ENCODE results near the gene OTOP1. TPM values are rescaled to one million over a fixed set of nuclear protein-coding genes. Genes with fewer than 3 reads are reported as not detected.
A peak's percentile ranks its signal among the peaks of the same experiment; 100 is the strongest.
"Not testable (repeated sequence)": the region's sequence is repeated elsewhere in the genome, so short reads cannot be mapped to it uniquely, and the experiment has no call there.

Gene OTOP1
- total RNA-seq, 4 donors from 2014 or later: not detected

- H3K4me1 ChIP-seq, H3K27me3 ChIP-seq, H3K27ac ChIP-seq, H3K36me3 ChIP-seq, H3K4me3 ChIP-seq, H3K9me3 ChIP-seq: not testable (repeated sequence)
- peak in 1 of 3 donors; percentile 62 for DNase-seq
- TF ChIP-seq, protein P1, sequence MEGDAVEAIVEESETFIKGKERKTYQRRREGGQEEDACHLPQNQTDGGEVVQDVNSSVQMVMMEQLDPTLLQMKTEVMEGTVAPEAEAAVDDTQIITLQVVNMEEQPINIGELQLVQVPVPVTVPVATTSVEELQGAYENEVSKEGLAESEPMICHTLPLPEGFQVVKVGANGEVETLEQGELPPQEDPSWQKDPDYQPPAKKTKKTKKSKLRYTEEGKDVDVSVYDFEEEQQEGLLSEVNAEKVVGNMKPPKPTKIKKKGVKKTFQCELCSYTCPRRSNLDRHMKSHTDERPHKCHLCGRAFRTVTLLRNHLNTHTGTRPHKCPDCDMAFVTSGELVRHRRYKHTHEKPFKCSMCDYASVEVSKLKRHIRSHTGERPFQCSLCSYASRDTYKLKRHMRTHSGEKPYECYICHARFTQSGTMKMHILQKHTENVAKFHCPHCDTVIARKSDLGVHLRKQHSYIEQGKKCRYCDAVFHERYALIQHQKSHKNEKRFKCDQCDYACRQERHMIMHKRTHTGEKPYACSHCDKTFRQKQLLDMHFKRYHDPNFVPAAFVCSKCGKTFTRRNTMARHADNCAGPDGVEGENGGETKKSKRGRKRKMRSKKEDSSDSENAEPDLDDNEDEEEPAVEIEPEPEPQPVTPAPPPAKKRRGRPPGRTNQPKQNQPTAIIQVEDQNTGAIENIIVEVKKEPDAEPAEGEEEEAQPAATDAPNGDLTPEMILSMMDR (IDR thresholded peaks at IDR 0.05): peak in 1 of 6 experiments; percentile 28
These were observed 81.1 kb downstream of the OTOP1 start for GRCh38 chr4:4145622-4146021.

DNA sequence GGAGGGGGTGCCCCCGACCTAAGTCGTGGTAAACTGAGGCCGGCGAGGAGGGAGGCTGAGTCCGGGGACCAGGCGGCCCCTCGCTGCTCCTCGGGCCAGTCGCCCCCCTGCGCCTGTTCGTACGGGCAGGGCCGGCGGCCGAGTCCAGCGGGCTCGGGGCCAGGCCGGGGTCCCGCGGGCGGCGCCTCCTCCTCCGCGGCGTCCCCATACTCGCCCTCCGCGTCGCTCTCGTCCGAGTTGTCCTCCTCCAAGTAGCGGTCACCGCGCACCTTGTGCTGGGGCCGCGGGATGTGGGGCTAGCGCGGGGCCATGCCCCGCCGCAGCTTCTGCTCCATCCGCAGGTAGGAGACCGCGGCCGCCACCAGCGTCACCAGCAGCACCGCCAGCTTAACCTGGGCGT, 83.4 kb downstream of the OTOP1 start:
- H3K36me3 ChIP-seq, H3K4me1 ChIP-seq, DNase-seq, H3K9me3 ChIP-seq, H3K27me3 ChIP-seq, H3K27ac ChIP-seq: not testable (repeated sequence)
- peak overlapping the region in 1 of 4 donors; percentile 17 for H3K4me3 ChIP-seq

DNA sequence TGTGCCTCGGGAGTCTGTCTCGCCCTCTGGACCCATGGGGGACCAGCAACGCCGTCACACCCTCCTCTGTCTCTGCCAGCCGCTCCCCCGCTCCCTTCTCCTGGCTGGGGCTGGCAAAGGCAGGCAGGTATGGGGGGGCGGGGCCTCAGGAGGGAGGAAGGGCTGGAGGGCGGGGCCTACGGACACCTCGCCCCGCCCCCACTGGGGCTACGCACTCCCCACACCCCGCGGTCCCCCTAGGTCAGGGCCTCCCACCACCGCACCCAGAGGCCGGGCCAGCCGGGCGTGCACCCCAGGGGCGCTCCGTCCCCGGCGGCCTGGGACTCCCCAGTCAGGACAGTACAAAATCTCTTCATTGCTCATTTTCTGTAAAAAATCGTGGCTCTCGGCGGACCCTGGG, 84.0 kb downstream of the OTOP1 start:
- DNase-seq, H3K27me3 ChIP-seq, H3K4me3 ChIP-seq: not testable (repeated sequence)

GRCh38 chr4:4141186-4141585, 85.5 kb downstream of the OTOP1 start:
- H3K36me3 ChIP-seq, H3K9me3 ChIP-seq, H3K4me1 ChIP-seq, H3K4me3 ChIP-seq, DNase-seq, H3K27ac ChIP-seq, H3K27me3 ChIP-seq: not testable (repeated sequence)

More for the DNA sequence above, 84.0 kb downstream of the OTOP1 start:
- not testable (repeated sequence) for H3K4me1 ChIP-seq, H3K36me3 ChIP-seq, H3K9me3 ChIP-seq, H3K27ac ChIP-seq

Other genes with a start within 250 kb of the OTOP1 start
- 10 to 100 TPM; 10.7 to 15.5 (median 14.2) TPM for gene TMEM128, start 21.3 kb upstream of the OTOP1 start, total RNA-seq
- gene LYAR, start 63.2 kb upstream of the OTOP1 start, total RNA-seq: 1 to 10 TPM; 2.8 to 6.3 (median 4.4) TPM
- gene ZBTB49, start 63.3 kb upstream of the OTOP1 start, total RNA-seq: 10 to 100 TPM in 2 of 4 donors, 1 to 10 TPM in 2; 3.3 to 17.0 (median 11.7) TPM
- 10 to 100 TPM in 1 of 4 donors, 1 to 10 TPM in 3; 2.0 to 13.2 (median 3.7) TPM for gene NSG1, start 160.2 kb upstream of the OTOP1 start, total RNA-seq

Measured in Peyer's patch (tissue), 4 donors.